GM12864 (cell line): ENCODE measurements around the gene RIT2.

ENCODE experiments used
- DNase-seq: peaks from one replicate; pipeline ENCODE4 v3.0.0-alpha.2; 2011; ENCODE audit warnings: low read depth
- H3K4me3 ChIP-seq: 2 replicates; pipeline ENCODE4 v1.5.1; 2011; ENCODE audit warnings: mild to moderate bottlenecking, low read depth, low read length, control low read depth
- TF ChIP-seq, protein P1 (sequence below): IDR thresholded peaks from 2 replicates; pipeline ENCODE4 v1.5.1; 2011; ENCODE audit warnings: low read depth, mild to moderate bottlenecking, moderate library complexity, low read length, control low read depth, inconsistent platforms; ENCODE audit errors: missing control alignments

The RIT2 gene

DNA sequence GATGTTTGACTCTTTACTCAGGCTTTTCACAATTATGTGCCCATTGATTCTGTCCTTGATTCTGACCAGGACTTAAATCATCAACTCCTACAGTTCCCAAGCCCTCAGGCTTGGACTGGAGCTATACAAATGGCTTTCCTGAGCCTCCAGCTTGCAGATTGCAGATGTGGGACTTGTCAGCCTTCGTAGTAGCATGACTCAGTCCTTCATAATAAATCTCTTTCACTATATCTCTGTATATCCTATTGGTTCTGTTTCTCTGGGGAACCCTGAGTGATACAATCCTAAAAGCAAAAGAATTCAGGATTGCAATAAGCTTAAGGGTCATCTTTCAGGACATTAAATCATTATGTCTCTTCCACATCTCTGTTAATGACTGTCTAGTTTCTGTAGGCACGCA, 356.6 kb downstream of the RIT2 start:
- no peak overlapping the region for H3K4me3 ChIP-seq
- TF ChIP-seq, protein P1, sequence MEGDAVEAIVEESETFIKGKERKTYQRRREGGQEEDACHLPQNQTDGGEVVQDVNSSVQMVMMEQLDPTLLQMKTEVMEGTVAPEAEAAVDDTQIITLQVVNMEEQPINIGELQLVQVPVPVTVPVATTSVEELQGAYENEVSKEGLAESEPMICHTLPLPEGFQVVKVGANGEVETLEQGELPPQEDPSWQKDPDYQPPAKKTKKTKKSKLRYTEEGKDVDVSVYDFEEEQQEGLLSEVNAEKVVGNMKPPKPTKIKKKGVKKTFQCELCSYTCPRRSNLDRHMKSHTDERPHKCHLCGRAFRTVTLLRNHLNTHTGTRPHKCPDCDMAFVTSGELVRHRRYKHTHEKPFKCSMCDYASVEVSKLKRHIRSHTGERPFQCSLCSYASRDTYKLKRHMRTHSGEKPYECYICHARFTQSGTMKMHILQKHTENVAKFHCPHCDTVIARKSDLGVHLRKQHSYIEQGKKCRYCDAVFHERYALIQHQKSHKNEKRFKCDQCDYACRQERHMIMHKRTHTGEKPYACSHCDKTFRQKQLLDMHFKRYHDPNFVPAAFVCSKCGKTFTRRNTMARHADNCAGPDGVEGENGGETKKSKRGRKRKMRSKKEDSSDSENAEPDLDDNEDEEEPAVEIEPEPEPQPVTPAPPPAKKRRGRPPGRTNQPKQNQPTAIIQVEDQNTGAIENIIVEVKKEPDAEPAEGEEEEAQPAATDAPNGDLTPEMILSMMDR = no peak

DNA sequence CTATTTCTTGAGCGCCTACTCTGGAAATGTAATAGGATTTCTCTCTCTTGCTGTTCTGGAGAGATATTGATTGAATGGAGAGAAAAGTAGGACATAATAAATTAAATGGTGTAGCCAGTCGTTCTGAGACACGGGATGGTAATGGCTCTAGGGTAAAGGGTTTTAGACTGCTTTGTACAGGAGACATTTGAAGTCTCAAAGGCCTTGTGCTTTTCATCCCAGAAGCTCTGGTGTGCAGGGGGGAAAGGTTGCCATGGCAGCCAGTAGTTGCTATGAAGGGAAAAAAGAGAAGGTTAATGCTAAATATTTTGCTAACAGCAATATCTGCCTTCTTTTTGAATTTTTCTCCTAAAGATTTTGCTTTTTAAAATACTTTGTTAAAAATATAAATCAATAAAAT, 359.3 kb downstream of the RIT2 start:
- no peak overlapping the region for H3K4me3 ChIP-seq
- DNase-seq = no peak
- TF ChIP-seq, protein P1 = no peak

More for the DNA sequence above, 356.6 kb downstream of the RIT2 start:
- no peak for DNase-seq

DNA sequence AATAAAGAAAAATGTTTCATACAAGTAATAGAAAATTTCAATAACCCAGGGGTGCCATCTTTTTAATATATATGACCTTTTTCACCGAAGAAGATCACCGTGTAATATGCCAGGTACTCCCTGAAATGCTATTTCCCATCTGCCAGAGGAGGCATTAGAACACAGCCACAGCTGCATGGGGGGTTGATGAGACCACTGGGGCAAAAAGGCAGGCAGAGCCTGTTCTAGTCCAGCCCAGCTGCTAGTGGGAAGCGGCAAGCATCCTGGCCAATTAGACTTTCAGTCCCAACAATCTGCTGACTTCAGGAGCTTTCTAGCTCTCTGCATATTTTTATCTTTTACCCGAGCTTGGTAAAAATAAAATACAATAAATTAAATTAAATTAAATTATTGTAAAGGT, 362.6 kb downstream of the RIT2 start:
- DNase-seq = no peak
- TF ChIP-seq, protein P1 = no peak
- H3K4me3 ChIP-seq = no peak overlapping the region

DNA sequence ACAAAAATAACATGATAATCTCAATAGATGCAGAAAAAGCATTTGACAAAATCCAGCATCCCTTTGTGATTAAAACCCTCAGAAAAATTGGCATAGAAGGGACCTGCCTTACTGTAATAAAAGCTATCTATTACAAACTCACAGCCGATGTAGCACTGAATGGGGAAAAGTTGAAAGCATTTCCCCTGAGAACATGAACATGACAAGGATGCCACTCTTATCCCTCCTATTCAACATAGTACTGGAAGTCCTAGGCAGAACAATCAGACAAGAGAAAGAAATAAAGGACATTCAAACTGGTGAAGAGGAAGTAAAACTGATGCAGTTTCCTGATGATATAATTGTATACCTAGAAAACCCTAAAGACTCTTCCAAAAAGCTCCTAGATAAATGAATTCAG, 368.7 kb downstream of the RIT2 start:
- no peak overlapping the region for H3K4me3 ChIP-seq
- TF ChIP-seq, protein P1 = no peak
- DNase-seq = no peak

DNA sequence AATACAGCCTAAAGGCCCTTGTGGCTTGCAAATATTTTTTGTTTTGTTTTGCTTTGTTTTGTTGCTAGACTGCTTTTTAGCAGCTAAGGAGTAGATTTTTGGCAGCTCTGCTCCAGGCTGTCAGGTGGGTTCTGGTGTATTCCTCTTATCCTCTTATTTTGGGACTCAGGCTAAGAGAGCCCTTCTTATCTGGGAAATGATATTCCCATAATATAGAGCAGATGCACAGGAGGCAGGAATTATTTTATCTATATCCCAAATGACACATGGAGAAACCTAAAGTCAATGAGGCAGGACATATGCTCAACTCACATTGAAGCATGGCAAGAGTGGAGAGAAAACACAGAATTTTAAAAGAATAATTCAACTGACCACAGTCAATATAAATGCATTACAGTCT, 369.6 kb downstream of the RIT2 start:
- no peak for DNase-seq
- H3K4me3 ChIP-seq = no peak overlapping the region
- TF ChIP-seq, protein P1 = no peak

DNA sequence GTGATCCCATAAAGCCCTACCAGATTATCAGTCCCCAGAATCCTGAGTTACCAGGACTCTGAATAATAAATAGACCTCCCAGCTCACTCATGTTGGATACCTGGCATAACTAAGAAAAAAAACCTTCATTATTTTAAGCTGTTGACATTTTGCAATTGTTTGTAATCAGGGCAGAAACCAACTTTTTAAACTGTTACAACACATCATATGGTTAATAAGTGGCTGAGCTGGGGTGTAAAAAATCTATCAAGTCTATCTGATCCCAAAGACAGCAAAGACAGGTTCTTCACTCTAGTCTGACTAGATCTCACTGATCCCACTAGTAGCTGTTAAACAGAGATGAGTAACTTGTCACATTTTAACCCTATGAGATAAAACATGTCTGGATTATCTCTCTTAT, 370.3 kb downstream of the RIT2 start:
- TF ChIP-seq, protein P1 = no peak

DNA sequence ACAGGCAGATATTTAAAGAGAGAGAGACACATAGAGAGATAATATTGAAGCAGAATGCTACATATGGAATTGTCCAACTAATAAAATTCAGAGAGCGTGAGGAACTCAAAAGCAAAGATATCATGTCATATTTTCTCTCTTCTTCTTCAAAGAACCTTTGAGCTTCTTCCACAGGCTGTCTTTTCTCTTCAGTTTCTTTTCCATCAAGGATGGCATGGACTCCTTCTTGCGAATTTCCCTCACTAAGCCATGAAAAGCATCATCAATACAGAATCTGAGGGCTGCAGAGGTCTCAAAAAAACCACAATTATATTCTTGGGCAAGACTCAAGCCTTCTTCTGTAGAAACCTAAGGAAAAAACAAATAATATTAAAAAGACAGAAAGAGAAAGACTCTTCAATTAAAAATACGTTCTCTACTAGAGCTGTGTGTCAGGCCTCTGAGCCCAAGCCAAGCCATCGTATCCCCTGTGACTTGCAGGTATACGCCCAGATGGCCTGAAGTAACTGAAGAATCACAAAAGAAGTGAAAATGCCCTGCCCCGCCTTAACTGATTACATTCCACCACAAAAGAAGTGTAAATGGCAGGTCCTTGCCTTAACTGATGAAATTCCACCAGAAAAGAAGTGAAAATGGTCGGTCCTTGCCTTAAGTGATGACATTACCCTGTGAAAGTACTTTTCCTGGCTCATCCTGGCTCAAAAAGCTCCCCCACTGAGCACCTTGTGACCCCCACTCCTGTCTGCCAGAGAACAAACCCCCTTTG, 371.9 kb downstream of the RIT2 start:
- no peak overlapping the region for H3K4me3 ChIP-seq
- no peak for DNase-seq
- TF ChIP-seq, protein P1 = no peak

More for the DNA sequence above, 370.3 kb downstream of the RIT2 start:
- no peak for DNase-seq
- H3K4me3 ChIP-seq = no peak overlapping the region
